OCI-LY7 (cell line): ENCODE data around the gene SEMA3C.

Source experiments
- CTCF ChIP-seq: fragments of 200-600 bp; sonication (generic); conservative IDR thresholded peaks from 2 replicates; pipeline ENCODE4 v1.5.1; 2014; ENCODE audit warnings: mild to moderate bottlenecking, antibody characterized with exemption, low read length, moderate library complexity, mixed read lengths
- EZH2phosphoT487 ChIP-seq: fragments of 200-600 bp; sonication (generic); IDR thresholded peaks from 2 replicates; pipeline ENCODE4 v1.6.1; 2018; ENCODE audit warnings: low read depth, borderline replicate concordance, mild to moderate bottlenecking, mixed run types, antibody characterized with exemption, low read length, moderate library complexity, mixed read lengths

- no peak for TF ChIP-seq CTCF
- TF ChIP-seq EZH2phosphoT487, result no peak
Measured at GRCh38 chr7:80783678-80784327, 135.0 kb downstream of the SEMA3C start.
